Globus pallidus (tissue), 1 donor: ENCODE measurements around the gene MYEOV.

ENCODE experiments used
- DNase-seq: peaks from one replicate; pipeline ENCODE4 v3.0.0-alpha.2; 2015; ENCODE audit warnings: low spot score

Gene MYEOV

GRCh38 chr11:69265911-69266510 lies 27.9 kb upstream of the MYEOV start:
- no peak for DNase-seq

GRCh38 chr11:69267395-69267805 lies 26.6 kb upstream of the MYEOV start:
- DNase-seq: no peak

- no peak for DNase-seq
Observed at GRCh38 chr11:69268911-69269310, 25.0 kb upstream of the MYEOV start.

GRCh38 chr11:69269388-69269787 lies 24.6 kb upstream of the MYEOV start:
- no peak for DNase-seq

- DNase-seq: no peak
Observed at GRCh38 chr11:69269926-69270697, 23.8 kb upstream of the MYEOV start.

- DNase-seq: no peak
Observed at GRCh38 chr11:69270941-69271340, 23.0 kb upstream of the MYEOV start.

GRCh38 chr11:69272055-69272454 lies 21.9 kb upstream of the MYEOV start:
- no peak for DNase-seq

- no peak for DNase-seq
Observed at GRCh38 chr11:69272831-69273485, 21.0 kb upstream of the MYEOV start.

GRCh38 chr11:69273571-69273970 lies 20.4 kb upstream of the MYEOV start:
- DNase-seq: no peak

- no peak for DNase-seq
Observed at GRCh38 chr11:69274531-69275016, 19.4 kb upstream of the MYEOV start.

GRCh38 chr11:69275178-69275577 lies 18.8 kb upstream of the MYEOV start:
- no peak for DNase-seq

GRCh38 chr11:69276165-69276564 lies 17.8 kb upstream of the MYEOV start:
- DNase-seq: no peak

GRCh38 chr11:69277074-69277809 lies 16.7 kb upstream of the MYEOV start:
- DNase-seq: no peak

- DNase-seq: no peak
Observed at GRCh38 chr11:69278091-69278867, 15.7 kb upstream of the MYEOV start.

GRCh38 chr11:69280451-69280850 lies 13.5 kb upstream of the MYEOV start:
- no peak for DNase-seq

GRCh38 chr11:69280994-69281393 lies 13.0 kb upstream of the MYEOV start:
- DNase-seq: no peak

GRCh38 chr11:69283446-69283845 lies 10.5 kb upstream of the MYEOV start:
- no peak for DNase-seq

- no peak for DNase-seq
Observed at GRCh38 chr11:69284081-69284511, 9.9 kb upstream of the MYEOV start.

GRCh38 chr11:69285091-69285490 lies 8.9 kb upstream of the MYEOV start:
- no peak for DNase-seq

- no peak for DNase-seq
Observed at GRCh38 chr11:69285766-69286165, 8.2 kb upstream of the MYEOV start.
